K562 (cell line): ENCODE data around the gene PRRC2B. TPM values are rescaled to one million over a fixed set of nuclear protein-coding genes. Genes with fewer than 3 reads are reported as not detected.

ENCODE experiments used
- ATAC-seq: fragments of 200-7000 bp; cut with Tn5 transposase; 3 replicates; pipeline ENCODE4 v1.9.1; 2020; ENCODE audit warnings: moderate library complexity
- BruUV-seq: library from RNA; stranded (reverse); fragments of 400-500 nt; replicated peaks from 2 replicates; lab custom pipeline; 2021; lab: Mats Ljungman, UMichigan
- CTCF ChIA-PET: fragments of 300-600 bp; formaldehyde crosslinking; extraction: SDS; loops from one replicate; lab custom pipeline; 2021; ENCODE audit warnings: low intra/inter-chr PET ratio; lab: Yijun Ruan, JAX
- POLR2A ChIA-PET: fragments of 300-600, 350-650 bp; sonication (Branson Sonifier 250); formaldehyde crosslinking; extraction: SDS; loops from one replicate; lab custom pipeline; 2021; ENCODE audit warnings: antibody characterized with exemption, inconsistent platforms; lab: Yijun Ruan, JAX
- DNase-seq, 4 experiments: peaks; one replicate each; pipeline versions ENCODE4 v3.0.0 to v3.0.0-alpha.2; 2011 to 2018; ENCODE audit warnings: low spot score in 3 of 4, mixed read lengths in 3 of 4; ENCODE audit errors: extremely low read depth in 1 of 4
- FAIRE-seq: peaks from 2 replicates; lab custom pipeline; 2011; peaks lifted over from hg19 to GRCh38; lab: Jason Lieb, UNC
- H2AFZ ChIP-seq: 2 replicates; pipeline ENCODE4 v1.6.0; 2011; ENCODE audit warnings: low read depth, low read length, control low read depth, inconsistent platforms
- H3K27ac ChIP-seq: fragments of 200-600 bp; 3 replicates; pipeline ENCODE4 v1.8.0; 2011; ENCODE audit warnings: low read depth, mild to moderate bottlenecking, control low read depth, inconsistent platforms, low read length, moderate library complexity, mixed read lengths; ENCODE audit errors: extremely low read depth
- H3K27me3 ChIP-seq, 2 experiments: fragments of 300-600 bp in 1 of 2; 2 replicates in 1 of 2; 3 replicates in 1 of 2; pipeline versions ENCODE4 v1.6.0 to v1.8.0; 2011; ENCODE audit warnings: inconsistent platforms in 2 of 2, low read length in 2 of 2, mild to moderate bottlenecking in 1 of 2, mixed read lengths in 1 of 2, moderate library complexity in 1 of 2; ENCODE audit not compliant: control insufficient read depth in 2 of 2, insufficient read depth in 2 of 2
- H3K36me3 ChIP-seq: fragments of 300-600 bp; 3 replicates; pipeline ENCODE4 v1.8.0; 2011; ENCODE audit warnings: mild to moderate bottlenecking, low read length, inconsistent platforms; ENCODE audit not compliant: control insufficient read depth, insufficient read depth
- H3K4me1 ChIP-seq, 2 experiments: fragments of 200-600 bp in 1 of 2; replicated peaks in 1 of 2; 2 replicates in 1 of 2; 3 replicates in 1 of 2; pipeline versions ENCODE4 v1.5.1 to v1.8.0; 2011; ENCODE audit warnings: inconsistent platforms in 2 of 2, low read length in 2 of 2, mild to moderate bottlenecking in 1 of 2, mixed read lengths in 1 of 2, moderate library complexity in 1 of 2; ENCODE audit not compliant: control insufficient read depth in 2 of 2, insufficient read depth in 2 of 2
- H3K4me2 ChIP-seq: 2 replicates; pipeline ENCODE4 v1.6.1; 2011; ENCODE audit warnings: low read length, control low read depth, inconsistent platforms, mixed read lengths; ENCODE audit not compliant: insufficient read depth
- H3K4me3 ChIP-seq: fragments of 200-600 bp; sonication (generic), shearing (Covaris generic); 2 replicates; pipeline ENCODE4 v1.5.1; 2016; ENCODE audit warnings: control low read depth, inconsistent platforms
- H3K79me2 ChIP-seq: fragments of 200-600 bp; 3 replicates; pipeline ENCODE4 v1.8.0; 2011; ENCODE audit warnings: low read length, inconsistent platforms; ENCODE audit not compliant: control insufficient read depth, insufficient read depth
- H3K9ac ChIP-seq, 2 experiments: 2 replicates each; pipeline versions ENCODE4 v1.6.0 to v1.6.1; 2011; ENCODE audit warnings: low read depth in 2 of 2, low read length in 2 of 2, control low read depth in 1 of 2, inconsistent platforms in 1 of 2, mild to moderate bottlenecking in 1 of 2, mixed read lengths in 1 of 2; ENCODE audit not compliant: insufficient read depth in 1 of 2
- H3K9me1 ChIP-seq: one replicate; pipeline ENCODE4 v1.6.0; 2011; ENCODE audit warnings: inconsistent platforms, mild to moderate bottlenecking, low read length, moderate library complexity; ENCODE audit not compliant: control insufficient read depth, insufficient read depth
- H3K9me3 ChIP-seq: replicated peaks from 2 replicates; pipeline ENCODE4 v1.5.1; 2011; ENCODE audit warnings: low read depth, low read length, inconsistent platforms; ENCODE audit not compliant: control insufficient read depth, insufficient read depth
- H4K20me1 ChIP-seq: replicated peaks from 2 replicates; pipeline ENCODE4 v1.6.1; 2011; ENCODE audit warnings: low read length, inconsistent platforms, mixed read lengths; ENCODE audit not compliant: control insufficient read depth, insufficient read depth
- CBX5 ChIP-seq: IDR thresholded peaks from 2 replicates; pipeline ENCODE4 v1.6.1; 2014; ENCODE audit warnings: low read depth, borderline replicate concordance
- GABPB1 ChIP-seq: sonication (generic); formaldehyde crosslinking; IDR thresholded peaks from 2 replicates; pipeline ENCODE4 v1.8.0; 2022; ENCODE audit warnings: mild to moderate bottlenecking, missing genetic modification reagents
- MEIS2 ChIP-seq: fragments of 450-650 bp; IDR thresholded peaks from 2 replicates; pipeline ENCODE4 v1.6.1; 2014; ENCODE audit warnings: mild to moderate bottlenecking; ENCODE audit not compliant: partially characterized antibody
- NR2C2 ChIP-seq, 2 experiments: fragments of 200-800 bp in 1 of 2; sonication (Bioruptor generic) in 1 of 2; sonication (generic) in 1 of 2; formaldehyde crosslinking in 1 of 2; IDR thresholded peaks; 2 replicates each; pipeline versions ENCODE4 v1.6.1 to v1.8.0; 2016 to 2022; ENCODE audit warnings: mild to moderate bottlenecking in 1 of 2, missing compliant biosample characterization in 1 of 2, missing genetic modification characterization in 1 of 2, missing genetic modification reagents in 1 of 2
- POLR2G ChIP-seq: fragments of 200-400 bp; formaldehyde crosslinking; IDR thresholded peaks from 2 replicates; pipeline ENCODE4 v1.6.1; 2017; ENCODE audit warnings: low read depth, mild to moderate bottlenecking, antibody characterized with exemption, low read length, moderate library complexity
- WGBS: fragments of 100-300 bp; shearing (Covaris generic); methylation state at CpG from one replicate; pipeline ENCODE4 v1.1.6; 2016; ENCODE audit warnings: low coverage, mixed read lengths; ENCODE audit not compliant: insufficient coverage; ENCODE audit errors: missing lambda C conversion rate; 5-methylcytosine and 5-hydroxymethylcytosine counted together
- in situ Hi-C: fragments of 300-500 bp; cut with MboI; formaldehyde crosslinking; loops from 4 replicates; pipeline ENCODE4 v1.15.0; 2018; ENCODE audit warnings: inconsistent platforms, mixed read lengths
- intact Hi-C: fragments of 100-400 bp; cut with micrococcal nuclease; formaldehyde crosslinking; loops from 2 replicates; pipeline ENCODE4 v1.14.2; 2022
- polyA plus RNA-seq, 8 experiments: library from polyadenylated mRNA; depleted of rRNA in 4 of 8; stranded (reverse) in 5 of 8; unstranded in 3 of 8; fragments of >200 nt; fragmentation: Nextera tagmentation in 2 of 8; fragmentation: Illumina TruSeq in 1 of 8; extraction: Ambion mirVana in 2 of 8; extraction: Trizol in 1 of 8; gene quantifications; 2 replicates each; pipeline versions ENCODE4 v1.2.1 to v1.2.3, GENCODE V29; 2011 to 2014; ENCODE audit warnings: inconsistent platforms in 1 of 8, missing spikeins in 1 of 8
- total RNA-seq, 7 experiments: library from RNA; depleted of rRNA in 6 of 7; stranded (reverse); fragments of >200 nt in 6 of 7; fragmentation: Illumina TruSeq in 2 of 7; extraction: Trizol in 2 of 7; gene quantifications; 2 replicates each; pipeline versions ENCODE4 v1.2.1 to v1.2.3, GENCODE V29; 2011 to 2021; ENCODE audit warnings: low replicate concordance in 1 of 7

The PRRC2B gene
- total and polyA plus RNA-seq, 9 of the 15 experiments (the other 6 are each of a cell fraction or from before 2014, with no cell fraction given): 0.34 to 125 (median 30.9) TPM

DNA sequence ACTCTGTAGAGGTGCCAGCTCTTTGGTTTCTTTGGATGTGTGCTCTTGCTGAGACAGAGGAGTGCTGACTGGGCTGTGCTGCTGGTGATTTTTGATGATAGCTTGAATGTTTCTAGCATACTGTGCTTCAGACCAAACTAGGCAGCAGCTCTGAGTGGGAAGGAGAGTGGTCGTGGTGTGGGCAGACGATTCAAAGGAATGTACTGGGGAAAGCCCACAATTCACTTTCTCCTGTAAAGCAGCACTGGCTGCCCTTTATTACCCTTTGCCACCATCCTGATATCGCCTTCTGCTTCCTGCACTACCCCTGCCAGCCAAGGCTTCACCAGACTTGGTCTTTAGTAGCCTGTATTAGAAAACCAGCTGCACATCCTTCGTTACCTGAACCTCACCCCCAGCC, 45.3 kb downstream of the PRRC2B start:
- H3K79me2 ChIP-seq: peaks cover under 1% of the 10 kb centered on the region; the same call in 2 of the 3 replicates
- 0 out of 5 replicates have a peak, but pooled peaks cover 0 to 2% of the 10 kb centered on the region in 2 experiments for H3K4me1 ChIP-seq
- peaks cover 92% of the 10 kb centered on the region for H3K36me3 ChIP-seq
- ChIA-PET CTCF (no interaction called here), POLR2A (interaction anchor here (0.6 to 3.8 kb wide), 2 partner anchors 11 to 19 kb away, joined by 3 to 18 read pairs; no protein-coding TSS in a partner anchor)
- no peaks in the 10 kb centered on the region for H3K9me1 ChIP-seq
- FAIRE-seq (no peak), DNase-seq (no peak), ATAC-seq (no peak)
- no peak overlapping the region for H3K4me3 ChIP-seq
- no peak overlapping the region for H2AFZ ChIP-seq
- in situ Hi-C loops: no loop called here
- BruUV-seq: no TSS peak
- H3K27me3 ChIP-seq: no peaks in the 10 kb centered on the region
- intact Hi-C loops: no loop called here
- no peak overlapping the region for H3K9ac ChIP-seq
- no peak for TF ChIP-seq NR2C2 (CRISPR knock-in tag; IDR thresholded peaks at IDR 0.05)
- no peak for TF ChIP-seq NR2C2 (tag; IDR thresholded peaks at IDR 0.05)
- WGBS: 93% methylated on average over 4 of the region's 4 CpGs
- no peaks in the 10 kb centered on the region for H3K9me3 ChIP-seq
- no peak overlapping the region for H3K27ac ChIP-seq
- no peak overlapping the region for H3K4me2 ChIP-seq
- no peaks in the 10 kb centered on the region; the same call in 1 of the 2 replicates for H4K20me1 ChIP-seq

DNA sequence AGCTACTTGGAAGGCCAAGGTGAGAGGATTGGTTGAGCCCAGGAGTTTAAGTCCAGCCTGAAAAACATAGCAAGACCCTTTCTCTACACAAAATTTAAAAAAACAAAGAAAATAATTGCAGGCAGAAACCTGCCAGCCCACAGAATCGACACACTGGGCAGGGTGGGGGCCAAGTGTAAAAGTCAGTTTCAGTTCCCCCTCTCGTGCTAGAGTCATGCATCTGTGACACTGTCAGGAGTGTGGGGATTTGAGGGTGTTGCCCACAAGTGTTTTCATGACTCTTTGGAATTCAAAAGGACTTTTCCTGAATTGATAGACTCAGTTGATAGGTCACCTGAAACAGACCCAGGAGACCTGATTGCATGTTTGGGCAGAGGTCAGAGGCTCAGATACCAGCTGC, 47.6 kb downstream of the PRRC2B start:
- DNase-seq (no peak), FAIRE-seq (no peak), ATAC-seq (no peak)
- Histone ChIP-seq H3K79me2 (no peaks in the 10 kb centered on the region), H3K9ac (no peak overlapping the region), H3K9me3 (no peaks in the 10 kb centered on the region), H3K4me2 (no peak overlapping the region), H3K4me1 (0 out of 5 replicates have a peak, but pooled peaks cover 0 to under 1% of the 10 kb centered on the region in 2 experiments), H3K9me1 (no peaks in the 10 kb centered on the region), H3K27ac (no peak overlapping the region), H3K36me3 (peaks cover 92% of the 10 kb centered on the region)
- WGBS: 82% methylated on average over 2 of the region's 2 CpGs
- ChIA-PET POLR2A (no interaction called here), CTCF (no interaction called here)
- in situ Hi-C loops: no loop called here
- intact Hi-C loops: no loop called here
- TF ChIP-seq POLR2G (no peak), CBX5 (no peak), MEIS2 (no peak), GABPB1 (no peak)
- TF ChIP-seq, all 486 proteins: peak for 0
- BruUV-seq: no TSS peak
- Histone ChIP-seq H3K4me3 (no peak overlapping the region), H3K27me3 (no peaks in the 10 kb centered on the region), H2AFZ (no peak overlapping the region), H4K20me1 (no peaks in the 10 kb centered on the region; the same call in none of the 2 replicates)
